Fibroblast of upper back skin (primary cell): ENCODE data around the gene SLC24A4.

ENCODE experiments used
- DNase-seq: peaks from one replicate; pipeline ENCODE4 v3.0.0-alpha.2; 2013

Gene SLC24A4

GRCh38 chr14:92482621-92483319, 159.8 kb downstream of the SLC24A4 start:
- DNase-seq: no peak

- no peak for DNase-seq
These were observed 161.3 kb downstream of the SLC24A4 start for GRCh38 chr14:92484132-92484823.

- peak; percentile 67 for DNase-seq
These were observed 163.9 kb downstream of the SLC24A4 start for GRCh38 chr14:92486881-92487280.

- no peak for DNase-seq
These were observed 164.7 kb downstream of the SLC24A4 start for GRCh38 chr14:92487513-92488133.

GRCh38 chr14:92489394-92490238, 166.7 kb downstream of the SLC24A4 start:
- DNase-seq: no peak

- no peak for DNase-seq
These were observed 167.4 kb downstream of the SLC24A4 start for GRCh38 chr14:92490239-92490959.

GRCh38 chr14:92491782-92492181, 168.8 kb downstream of the SLC24A4 start:
- no peak for DNase-seq

GRCh38 chr14:92492258-92492657, 169.3 kb downstream of the SLC24A4 start:
- DNase-seq: no peak

GRCh38 chr14:92493024-92493423, 170.1 kb downstream of the SLC24A4 start:
- DNase-seq: no peak

- no peak for DNase-seq
These were observed 170.5 kb downstream of the SLC24A4 start for GRCh38 chr14:92493492-92493891.

GRCh38 chr14:92494512-92494911, 171.5 kb downstream of the SLC24A4 start:
- no peak for DNase-seq

- DNase-seq: peak; percentile 84
These were observed 172.1 kb downstream of the SLC24A4 start for GRCh38 chr14:92495027-92495426.

GRCh38 chr14:92496191-92496857, 173.4 kb downstream of the SLC24A4 start:
- no peak for DNase-seq

GRCh38 chr14:92497391-92497790, 174.4 kb downstream of the SLC24A4 start:
- no peak for DNase-seq

GRCh38 chr14:92499234-92499633, 176.3 kb downstream of the SLC24A4 start:
- DNase-seq: no peak

GRCh38 chr14:92500491-92500941, 177.6 kb downstream of the SLC24A4 start:
- DNase-seq: peak; percentile 59

GRCh38 chr14:92501891-92502351, 179.0 kb downstream of the SLC24A4 start:
- DNase-seq: peak; percentile 95

GRCh38 chr14:92502541-92503286, 179.7 kb downstream of the SLC24A4 start:
- DNase-seq: no peak

GRCh38 chr14:92503756-92504491, 181.0 kb downstream of the SLC24A4 start:
- DNase-seq: peak; percentile 58

GRCh38 chr14:92505826-92506225, 182.9 kb downstream of the SLC24A4 start:
- DNase-seq: no peak
